H1 (cell line): ENCODE results near the gene DTX3. TPM values are rescaled to one million over a fixed set of nuclear protein-coding genes. Genes with fewer than 3 reads are reported as not detected.

Source experiments
- CTCF ChIA-PET: fragments of 300-600 bp; sonication (Branson Sonifier 250); formaldehyde crosslinking; loops from one replicate; lab custom pipeline; 2021; ENCODE audit not compliant: partially characterized antibody; lab: Charles Lee
- POLR2A ChIA-PET: fragments of 300-600 bp; sonication (Branson Sonifier 250); formaldehyde crosslinking; loops from one replicate; lab custom pipeline; 2021; ENCODE audit warnings: inconsistent platforms; ENCODE audit not compliant: partially characterized antibody; lab: Charles Lee
- DNase-seq, 2 experiments: peaks; one replicate each; pipeline versions ENCODE4 v3.0.0 to v3.0.0-alpha.2; 2010 to 2022; ENCODE audit warnings: low spot score in 2 of 2, low read depth in 1 of 2, mixed read lengths in 1 of 2
- FAIRE-seq: peaks from 2 replicates; lab custom pipeline; 2011; peaks lifted over from hg19 to GRCh38; lab: Jason Lieb, UNC
- H2AFZ ChIP-seq: 2 replicates; pipeline ENCODE4 v1.8.1; 2012; ENCODE audit warnings: low read length, inconsistent platforms
- H2AK5ac ChIP-seq: 2 replicates; pipeline ENCODE4 v1.6.1; 2013; ENCODE audit warnings: low read depth, low read length
- H2BK120ac ChIP-seq: replicated peaks from 2 replicates; pipeline ENCODE3; 2013; ENCODE audit warnings: low read depth, low read length, inconsistent platforms
- H2BK12ac ChIP-seq: 2 replicates; pipeline ENCODE4 v1.6.1; 2013; ENCODE audit warnings: low read depth, low read length
- H2BK15ac ChIP-seq: 2 replicates; pipeline ENCODE4 v1.6.1; 2013; ENCODE audit warnings: low read length
- H2BK20ac ChIP-seq: 2 replicates; pipeline ENCODE4 v1.6.1; 2013; ENCODE audit warnings: low read length
- H2BK5ac ChIP-seq: 2 replicates; pipeline ENCODE4 v1.6.1; 2013; ENCODE audit warnings: low read depth, low read length
- H3K14ac ChIP-seq: 2 replicates; pipeline ENCODE4 v1.6.1; 2013; ENCODE audit warnings: inconsistent platforms; ENCODE audit not compliant: insufficient read length
- H3K18ac ChIP-seq: 2 replicates; pipeline ENCODE4 v1.6.1; 2013; ENCODE audit warnings: low read length; ENCODE audit errors: extremely low read depth
- H3K23ac ChIP-seq: 2 replicates; pipeline ENCODE4 v1.6.1; 2013; ENCODE audit warnings: inconsistent platforms; ENCODE audit not compliant: insufficient read length
- H3K23me2 ChIP-seq: 2 replicates; pipeline ENCODE4 v1.6.1; 2013; ENCODE audit warnings: low read depth, low read length
- H3K27ac ChIP-seq: 2 replicates; pipeline ENCODE4 v1.6.1; 2011; ENCODE audit warnings: low read depth, low read length, inconsistent platforms
- H3K27me3 ChIP-seq, 4 experiments: replicated peaks in 1 of 4; 1 replicate in 1 of 4; 2 replicates in 3 of 4; pipeline versions ENCODE4 v1.6.1 to v1.8.1; 2011 to 2013; ENCODE audit warnings: low read length in 3 of 4, mild to moderate bottlenecking in 3 of 4, inconsistent platforms in 2 of 4, mixed read lengths in 2 of 4, moderate library complexity in 1 of 4; ENCODE audit not compliant: control insufficient read depth in 3 of 4, insufficient read depth in 3 of 4; ENCODE audit errors: extremely low read depth in 1 of 4
- H3K36me3 ChIP-seq, 4 experiments: 2 replicates each; pipeline versions ENCODE4 v1.6.1 to v1.8.1; 2011 to 2013; ENCODE audit warnings: mild to moderate bottlenecking in 4 of 4, low read length in 3 of 4, moderate library complexity in 2 of 4, control low read depth in 1 of 4, inconsistent platforms in 1 of 4; ENCODE audit not compliant: insufficient read depth in 4 of 4, control insufficient read depth in 2 of 4
- H3K4ac ChIP-seq: replicated peaks from 2 replicates; pipeline ENCODE3; 2013; ENCODE audit warnings: low read length, low read depth, mixed read lengths, inconsistent platforms; ENCODE audit not compliant: insufficient read length
- H3K4me1 ChIP-seq, 4 experiments: replicated peaks in 1 of 4; 1 replicate in 1 of 4; 2 replicates in 3 of 4; pipeline versions ENCODE4 v1.6.1 to v1.8.1; 2011 to 2013; ENCODE audit warnings: low read length in 3 of 4, inconsistent platforms in 2 of 4, mixed read lengths in 1 of 4; ENCODE audit not compliant: insufficient read depth in 4 of 4, control insufficient read depth in 3 of 4
- H3K4me2 ChIP-seq, 2 experiments: 2 replicates each; pipeline versions ENCODE4 v1.6.1 to v1.8.1; 2011 to 2013; ENCODE audit warnings: low read depth in 2 of 2, low read length in 2 of 2, control low read depth in 1 of 2, inconsistent platforms in 1 of 2, mild to moderate bottlenecking in 1 of 2; ENCODE audit not compliant: insufficient read depth in 1 of 2
- H3K4me3 ChIP-seq, 4 experiments: fragments of 200-600, 300-600 bp in 1 of 4; sonication (generic), shearing (Covaris generic), sonication (Bioruptor Twin) in 1 of 4; 2 replicates each; pipeline versions ENCODE4 v1.5.1 to v1.8.1; 2011 to 2016; ENCODE audit warnings: low read length in 4 of 4, low read depth in 3 of 4, control low read depth in 2 of 4, inconsistent platforms in 2 of 4, mild to moderate bottlenecking in 2 of 4, mixed read lengths in 1 of 4, moderate library complexity in 1 of 4; ENCODE audit not compliant: insufficient read depth in 2 of 4; ENCODE audit errors: extremely low read depth in 1 of 4
- H3K56ac ChIP-seq: replicated peaks from 2 replicates; pipeline ENCODE3; 2013; ENCODE audit warnings: low read depth, mild to moderate bottlenecking, mixed read lengths, low read length, inconsistent platforms; ENCODE audit not compliant: insufficient read length
- H3K79me1 ChIP-seq: 2 replicates; pipeline ENCODE4 v1.6.1; 2013; ENCODE audit warnings: low read depth, low read length, control low read depth
- H3K79me2 ChIP-seq, 2 experiments: 2 replicates each; pipeline versions ENCODE4 v1.6.1 to v1.8.1; 2012 to 2013; ENCODE audit warnings: low read length in 2 of 2, mild to moderate bottlenecking in 2 of 2, inconsistent platforms in 1 of 2; ENCODE audit not compliant: insufficient read depth in 2 of 2, control insufficient read depth in 1 of 2
- H3K9ac ChIP-seq, 4 experiments: replicated peaks in 1 of 4; 1 replicate in 1 of 4; 2 replicates in 3 of 4; pipeline versions ENCODE4 v1.6.1 to v1.8.1; 2011 to 2013; ENCODE audit warnings: low read depth in 3 of 4, low read length in 3 of 4, control low read depth in 2 of 4, mild to moderate bottlenecking in 2 of 4, moderate library complexity in 2 of 4, inconsistent platforms in 1 of 4; ENCODE audit errors: extremely low read depth in 1 of 4
- H3K9me3 ChIP-seq, 2 experiments: 2 replicates each; pipeline versions ENCODE4 v1.6.1 to v1.8.1; 2012 to 2013; ENCODE audit warnings: mild to moderate bottlenecking in 2 of 2, moderate library complexity in 2 of 2, control low read depth in 1 of 2, inconsistent platforms in 1 of 2, low read depth in 1 of 2, low read length in 1 of 2, mixed read lengths in 1 of 2; ENCODE audit not compliant: insufficient read depth in 2 of 2
- H4K20me1 ChIP-seq, 2 experiments: replicated peaks in 1 of 2; 2 replicates each; pipeline versions ENCODE3 to v1.8.1; 2011 to 2013; ENCODE audit warnings: inconsistent platforms in 2 of 2, low read length in 2 of 2, mild to moderate bottlenecking in 1 of 2; ENCODE audit not compliant: insufficient read depth in 2 of 2, control insufficient read depth in 1 of 2
- H4K5ac ChIP-seq: 2 replicates; pipeline ENCODE4 v1.6.1; 2013; ENCODE audit warnings: low read length, low read depth, mixed read lengths, inconsistent platforms; ENCODE audit not compliant: insufficient read length
- H4K8ac ChIP-seq: 2 replicates; pipeline ENCODE4 v1.8.0; 2013; ENCODE audit warnings: mild to moderate bottlenecking, moderate library complexity, low read length, inconsistent platforms; ENCODE audit not compliant: insufficient read depth; ENCODE audit errors: extremely low read depth
- H4K91ac ChIP-seq: replicated peaks from 2 replicates; pipeline ENCODE3; 2013; ENCODE audit warnings: low read length, mixed read lengths, inconsistent platforms; ENCODE audit not compliant: insufficient read length
- EGR1 ChIP-seq: IDR thresholded peaks from 2 replicates; pipeline ENCODE4 v1.6.1; 2011; ENCODE audit warnings: low read depth, low read length, borderline replicate concordance
- EP300 ChIP-seq, 2 experiments: IDR thresholded peaks; 1 replicate in 1 of 2; 2 replicates in 1 of 2; pipeline ENCODE4 v1.6.1; 2011 to 2012; ENCODE audit warnings: low read depth in 2 of 2, low read length in 2 of 2, mild to moderate bottlenecking in 2 of 2, borderline replicate concordance in 1 of 2, inconsistent platforms in 1 of 2, moderate library complexity in 1 of 2
- KDM1A ChIP-seq: fragments of 200-600, 300-600 bp; sonication (generic); IDR thresholded peaks from 2 replicates; pipeline ENCODE4 v1.7.1; 2016; ENCODE audit warnings: mild to moderate bottlenecking, low read length, borderline replicate concordance
- POLR2AphosphoS5 ChIP-seq: IDR thresholded peaks from 2 replicates; pipeline ENCODE4 v1.6.1; 2011; ENCODE audit warnings: low read depth, low read length
- RXRA ChIP-seq: IDR thresholded peaks from 2 replicates; pipeline ENCODE4 v1.6.1; 2011; ENCODE audit warnings: low read depth, mild to moderate bottlenecking, low read length, moderate library complexity; ENCODE audit not compliant: insufficient read depth
- SIN3A ChIP-seq, 2 experiments: IDR thresholded peaks in 1 of 2; conservative IDR thresholded peaks in 1 of 2; 2 replicates each; pipeline ENCODE4 v1.6.1; 2011 to 2012; ENCODE audit warnings: low read length in 2 of 2, improper control_type of control experiment in 1 of 2, low read depth in 1 of 2, mild to moderate bottlenecking in 1 of 2
- SRF ChIP-seq: IDR thresholded peaks from 2 replicates; pipeline ENCODE4 v1.6.1; 2011; ENCODE audit warnings: mild to moderate bottlenecking, low read depth, low read length, moderate library complexity
- TBP ChIP-seq: IDR thresholded peaks from 2 replicates; pipeline ENCODE4 v1.6.1; 2011; ENCODE audit warnings: low read depth, low read length, improper control_type of control experiment
- YY1 ChIP-seq: IDR thresholded peaks from 2 replicates; pipeline ENCODE4 v1.6.1; 2011; ENCODE audit warnings: low read depth, mild to moderate bottlenecking, low read length
- ZNF274 ChIP-seq: IDR thresholded peaks from 2 replicates; pipeline ENCODE4 v1.7.0; 2012; ENCODE audit warnings: low read length, borderline replicate concordance; ENCODE audit errors: extremely low read depth
- WGBS, 2 experiments: shearing (Covaris generic) in 1 of 2; methylation state at CpG; one replicate each; pipeline versions ENCODE4 v1.1.6 to v1.1.7; 2013 to 2015; ENCODE audit warnings: low lambda C conversion rate in 2 of 2, mixed read lengths in 2 of 2, inconsistent platforms in 1 of 2, low coverage in 1 of 2, missing lambda C conversion rate in 1 of 2; ENCODE audit not compliant: insufficient replicate concordance in 2 of 2, insufficient coverage in 1 of 2, insufficient read length in 1 of 2; ENCODE audit errors: extremely low coverage in 1 of 2, missing lambda C conversion rate in 1 of 2; 5-methylcytosine and 5-hydroxymethylcytosine counted together
- polyA plus RNA-seq, 7 experiments: library from polyadenylated mRNA; depleted of rRNA in 3 of 7; stranded (reverse) in 5 of 7; unstranded in 2 of 7; fragments of >200 nt in 5 of 7; fragments of 200-250 nt in 2 of 7; gene quantifications; 1 replicate in 5 of 7; 2 replicates in 1 of 7; 4 replicates in 1 of 7; pipeline versions ENCODE4 v1.2.1 to v1.2.3, GENCODE V29; 2011 to 2013; ENCODE audit warnings: missing spikeins in 2 of 7, mixed read lengths in 2 of 7
- total RNA-seq: library from RNA; stranded (reverse); fragmentation: NEBNext Ultra II Directional; extraction: Animal tissue kit (Norgen Biotek cat#: 25700); gene quantifications from 2 replicates; pipeline ENCODE4 v1.2.1, GENCODE V29; 2021
- TF ChIP-seq, protein P1 (sequence below): IDR thresholded peaks from 2 replicates; pipeline ENCODE4 v1.6.1; 2012; ENCODE audit warnings: inconsistent platforms

The DTX3 gene
- total and polyA plus RNA-seq, 2 of the 8 experiments (the other 6 are each of a cell fraction or from before 2014, with no cell fraction given), result 41.8 to 92.5 TPM

- H4K5ac ChIP-seq, result no peak overlapping the region
- no peak overlapping the region for H3K27ac ChIP-seq
- H3K79me1 ChIP-seq, result no peaks in the 10 kb centered on the region
- no peak overlapping the region for H3K14ac ChIP-seq
- H3K23me2 ChIP-seq, result peaks cover 2% of the 10 kb centered on the region; the same call in 1 of the 2 replicates
- H2AK5ac ChIP-seq, result no peak overlapping the region
- H3K4ac ChIP-seq, result no peak overlapping the region
- H2AFZ ChIP-seq, result no peak overlapping the region
- no peak overlapping the region for H3K56ac ChIP-seq
- CTCF ChIA-PET, result interaction anchor here (0.6 to 9.9 kb wide), 16 partner anchors 10 to 106 kb away, joined by 3 to 88 read pairs (median 4); partner anchors contain the start of genes AGAP2, OS9 and TSPAN31
- H2BK20ac ChIP-seq, result no peak overlapping the region
- FAIRE-seq (no peak), DNase-seq (no peak)
- H3K9me3 ChIP-seq, result no peaks in the 10 kb centered on the region; a peak in 1 of 4 replicates
- no peak overlapping the region for H3K23ac ChIP-seq
- no peak overlapping the region for H3K4me3 ChIP-seq
- no peak overlapping the region for H3K9ac ChIP-seq
- 84% methylated on average over 3 of the region's 3 CpGs; no CpG with 5 or more reads in 1 of the 2 experiments for WGBS, 2 experiments
- peaks cover 3 to 16% (median 13%) of the 10 kb centered on the region in 4 experiments for H3K27me3 ChIP-seq
- no peak overlapping the region for H3K4me2 ChIP-seq
- H3K18ac ChIP-seq, result no peak overlapping the region
- H2BK15ac ChIP-seq, result no peak overlapping the region
- H3K79me2 ChIP-seq, result no peaks in the 10 kb centered on the region
- TF ChIP-seq TBP (no peak), EP300 (IDR thresholded peaks at IDR 0.05; ENCODE audit: borderline replicate concordance in 1 of 2, low read depth in 2 of 2, low read length in 2 of 2) (no peak), YY1 (no peak), SIN3A (conservative IDR thresholded peaks at IDR 0.05 in 1 of 2, IDR thresholded peaks at IDR 0.05 in 1 of 2; ENCODE audit: low read depth in 1 of 2, low read length in 2 of 2) (no peak), EGR1 (no peak), POLR2AphosphoS5 (no peak), ZNF274 (no peak), SRF (no peak), RXRA (no peak), KDM1A (no peak)
- TF ChIP-seq, protein P1, sequence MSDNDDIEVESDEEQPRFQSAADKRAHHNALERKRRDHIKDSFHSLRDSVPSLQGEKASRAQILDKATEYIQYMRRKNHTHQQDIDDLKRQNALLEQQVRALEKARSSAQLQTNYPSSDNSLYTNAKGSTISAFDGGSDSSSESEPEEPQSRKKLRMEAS, result no peak
- H4K91ac ChIP-seq, result no peak overlapping the region
- no peak overlapping the region for H4K8ac ChIP-seq
- peaks cover 0 to 5% (median 0%) of the 10 kb centered on the region in 4 experiments; a peak in 2 of 7 replicates for H3K4me1 ChIP-seq
- POLR2A ChIA-PET, result interaction anchor here (0.9 to 1.3 kb wide), 2 partner anchors 29 to 107 kb away, joined by 3 to 4 read pairs; partner anchors contain the start of gene TSPAN31
- no peak overlapping the region for H2BK5ac ChIP-seq
- no peak overlapping the region for H2BK120ac ChIP-seq
- H2BK12ac ChIP-seq, result no peak overlapping the region
- H4K20me1 ChIP-seq, result no peaks in the 10 kb centered on the region
- no peaks in the 10 kb centered on the region for H3K36me3 ChIP-seq
Measured at GRCh38 chr12:57638096-57638495, 33.5 kb downstream of the DTX3 start.
